Measurements from ENCODE around the gene ITGA3.

ITGA3 gene

DNA sequence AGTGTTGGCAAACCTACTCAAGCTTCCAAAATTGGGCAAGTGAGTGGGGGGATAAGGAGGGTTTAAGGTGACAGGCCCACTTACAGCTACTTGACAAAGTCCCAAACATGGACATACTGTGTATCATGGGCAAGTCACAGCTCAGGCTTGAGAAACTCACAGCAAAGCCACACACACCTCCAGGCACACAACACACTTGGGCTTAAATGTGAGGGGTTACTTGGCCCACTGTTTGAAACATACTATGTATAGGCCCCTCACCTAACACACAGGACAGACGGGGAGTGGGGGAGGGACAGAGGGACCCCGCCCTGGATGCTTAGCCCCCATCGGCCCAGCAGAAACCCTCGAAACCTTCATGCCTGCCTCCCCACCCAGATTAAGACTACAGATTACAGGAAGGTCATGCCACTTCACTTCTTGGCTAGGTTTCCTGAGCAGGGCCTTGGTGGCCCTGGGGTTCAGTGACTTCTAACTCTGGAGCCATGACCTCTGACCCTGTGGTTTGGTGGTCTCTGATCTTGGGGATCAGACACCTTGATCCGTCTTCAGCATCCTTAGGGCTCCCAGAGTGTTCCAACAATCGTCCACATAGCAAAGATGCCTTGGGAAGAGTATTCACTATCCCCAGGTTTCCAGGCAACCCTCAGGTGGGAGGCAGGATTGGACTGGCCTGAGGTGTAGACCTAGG, 76.3 kb downstream of the ITGA3 start:
- no peak for DNase-seq

DNA sequence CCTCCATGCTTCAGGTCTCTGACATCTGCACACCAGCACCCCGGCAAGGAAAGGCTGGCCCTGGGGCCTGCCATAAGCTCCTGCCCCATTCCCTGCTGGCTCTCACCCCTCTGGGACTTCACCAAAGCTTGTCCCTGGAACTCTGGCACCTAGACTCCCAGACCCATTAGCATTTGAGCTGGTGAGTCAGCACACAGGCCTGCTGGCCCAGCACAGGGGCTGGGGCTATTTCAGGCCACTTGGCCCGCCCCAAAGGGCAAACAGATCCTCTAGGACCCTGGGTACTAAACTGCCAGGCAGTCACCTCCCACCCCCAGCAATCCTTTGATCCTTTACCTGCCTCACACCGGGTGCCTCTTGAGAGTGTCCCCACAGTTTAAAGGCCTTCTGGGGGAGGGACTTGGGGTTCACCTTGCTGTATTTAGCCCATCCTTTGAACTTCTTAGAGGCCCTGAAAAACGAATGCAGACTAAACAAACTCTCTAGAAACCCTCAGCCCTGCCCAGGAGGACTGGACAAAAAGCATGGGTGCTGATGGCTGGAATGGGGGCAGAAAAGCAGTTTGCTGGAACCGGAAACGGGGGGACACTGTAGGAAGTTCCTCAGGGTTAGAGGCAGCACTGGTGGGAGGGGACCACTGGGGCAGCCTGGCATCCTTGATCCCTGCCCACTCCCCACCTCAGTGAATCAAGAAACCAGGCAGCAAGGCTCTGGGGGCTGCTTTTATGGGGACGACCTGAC, 77.3 kb downstream of the ITGA3 start:
- DNase-seq = no peak

DNA sequence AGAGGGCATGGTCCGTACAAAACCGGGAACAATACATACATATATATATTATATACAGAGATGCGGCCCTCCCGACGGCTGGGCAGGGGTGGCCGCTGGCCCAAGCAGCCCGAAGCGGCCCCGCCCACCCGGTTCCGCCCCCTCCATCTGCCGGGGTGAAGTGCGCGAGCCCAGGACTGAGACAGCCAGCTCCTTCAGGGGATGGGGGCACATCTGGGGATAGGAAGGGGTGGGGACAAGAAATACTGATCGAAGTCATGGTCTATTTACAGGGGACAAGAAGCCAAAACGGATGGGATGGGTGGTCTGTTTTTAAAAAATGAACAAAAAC, 77.8 kb downstream of the ITGA3 start:
- no peak for DNase-seq

DNA sequence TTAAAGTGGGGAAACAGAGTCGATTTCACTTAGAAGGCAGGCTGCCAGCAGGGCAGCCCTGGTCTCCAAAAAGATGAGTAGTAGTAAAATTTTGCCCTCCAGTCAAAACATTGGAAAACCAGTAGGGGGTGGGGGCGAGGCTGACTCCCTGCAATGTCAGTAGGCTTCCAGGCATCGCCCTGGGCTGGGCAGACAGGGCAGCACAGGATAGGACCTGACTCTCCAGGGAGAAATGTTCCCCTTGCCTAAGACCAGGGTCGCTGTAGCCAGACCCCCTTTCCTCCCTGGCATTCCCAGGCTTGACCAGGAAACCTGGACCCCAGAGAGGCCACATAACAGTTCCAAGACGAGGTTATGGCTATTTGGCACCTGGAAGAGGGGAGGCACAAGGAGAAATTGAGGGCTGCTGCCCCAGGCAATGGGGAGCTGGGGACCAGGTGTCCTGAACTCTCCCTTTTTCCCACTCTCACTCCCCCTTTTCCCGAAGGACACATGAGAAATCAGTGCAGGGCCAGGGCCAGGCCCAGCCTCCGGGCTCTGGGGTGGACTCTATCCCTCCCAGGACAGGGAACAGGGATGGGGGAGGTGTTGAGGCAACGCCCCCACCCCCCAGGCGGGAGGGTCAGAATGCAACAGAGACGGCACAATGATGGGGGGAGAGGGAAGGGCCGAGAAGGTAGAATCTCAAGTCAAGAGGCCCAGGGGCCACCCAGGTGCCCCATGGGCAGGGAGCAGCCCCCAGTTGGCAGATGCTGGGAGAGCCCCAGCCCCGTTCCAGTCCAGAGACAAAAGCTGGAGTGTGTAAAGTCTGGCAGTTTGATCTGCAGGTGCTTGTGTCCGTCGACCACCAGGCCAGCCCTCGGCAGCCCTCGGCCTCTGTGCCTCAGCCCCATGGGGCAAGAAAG, 78.5 kb downstream of the ITGA3 start:
- DNase-seq = no peak

DNA sequence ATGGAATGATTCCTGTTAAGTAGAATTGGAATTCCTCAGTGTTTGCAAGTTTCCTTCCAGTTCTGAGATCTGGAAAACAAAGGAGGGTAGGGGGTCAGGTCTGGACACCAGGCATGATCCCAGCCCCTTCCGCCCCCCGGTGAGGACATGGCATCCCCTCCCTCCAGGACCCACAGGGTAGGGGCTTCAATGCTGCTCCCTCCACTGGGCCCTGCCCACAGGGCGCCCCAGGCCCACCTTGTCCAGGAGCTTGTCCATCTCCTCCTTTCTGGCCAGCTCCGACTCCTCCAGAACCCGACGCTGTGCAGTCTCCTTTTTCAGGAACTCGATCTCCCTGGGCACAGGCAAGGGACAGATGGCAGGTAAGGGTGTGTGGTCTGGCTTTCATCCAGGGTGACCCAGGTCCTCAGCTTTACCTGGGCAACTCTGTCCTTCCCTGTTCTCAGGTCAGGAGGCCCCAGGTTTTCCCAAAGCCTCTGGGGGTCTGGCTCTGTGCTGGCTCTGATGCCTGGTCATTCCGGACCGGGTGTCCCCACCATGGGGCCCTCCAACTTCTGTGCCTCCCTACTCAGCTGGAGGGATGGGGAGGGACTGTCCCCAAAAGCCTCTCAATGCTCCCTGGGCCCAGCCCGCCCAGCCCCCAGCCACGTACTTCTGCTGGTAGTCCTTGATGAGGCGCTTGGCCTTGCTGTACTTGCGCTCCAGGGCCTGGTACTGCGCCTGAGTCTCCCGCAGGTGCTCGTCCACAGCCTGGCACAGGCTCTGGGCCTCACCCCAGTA, 79.6 kb downstream of the ITGA3 start:
- DNase-seq = no peak

DNA sequence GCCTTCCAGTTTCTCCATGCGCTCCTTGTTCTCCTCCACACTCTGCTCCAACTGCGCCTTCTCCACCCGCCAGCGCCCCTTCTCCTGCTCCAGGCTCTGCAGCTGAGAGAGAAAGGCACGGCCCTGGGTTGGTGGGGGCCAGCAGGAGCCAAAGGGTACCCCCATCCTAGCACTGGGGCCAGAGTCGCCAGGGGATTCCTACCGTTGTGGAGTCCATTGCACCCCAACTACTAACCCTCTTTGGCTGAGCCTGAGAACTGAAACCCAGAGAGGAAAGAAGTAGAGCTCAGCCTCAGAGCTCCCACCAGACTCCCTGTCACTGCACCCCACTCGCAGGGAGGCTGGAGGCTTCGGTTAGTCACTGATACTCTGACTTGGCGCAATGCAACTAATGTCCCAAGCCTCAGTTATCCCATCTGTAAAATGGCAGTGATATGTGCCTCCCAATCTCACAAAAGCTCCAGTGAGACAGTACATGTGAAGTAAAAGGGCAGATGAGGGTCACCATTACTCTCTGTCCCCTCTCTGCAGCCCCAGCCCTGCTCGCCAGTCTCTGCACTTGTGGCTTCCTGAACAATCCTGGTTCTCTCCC, 80.3 kb downstream of the ITGA3 start:
- no peak for DNase-seq

DNA sequence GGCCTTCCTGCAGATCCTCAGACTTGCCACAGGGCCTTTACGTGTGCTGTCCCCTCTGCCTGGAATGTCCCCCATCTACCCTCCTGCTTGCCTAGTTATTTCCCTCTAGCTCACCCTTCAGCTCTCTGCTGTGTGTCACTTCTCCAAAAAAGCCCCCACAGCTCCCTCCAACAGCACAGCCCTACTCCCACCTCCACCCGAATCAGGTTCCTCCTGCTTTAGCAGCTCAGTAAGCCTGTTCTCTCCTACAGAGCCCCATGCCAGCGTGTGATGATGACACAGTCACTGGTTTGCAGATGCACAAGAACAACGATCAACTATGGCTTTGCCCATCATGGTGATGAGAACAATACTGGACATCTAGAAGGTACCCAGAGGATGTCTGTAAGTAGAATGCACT, 81.1 kb downstream of the ITGA3 start:
- DNase-seq = no peak

DNA sequence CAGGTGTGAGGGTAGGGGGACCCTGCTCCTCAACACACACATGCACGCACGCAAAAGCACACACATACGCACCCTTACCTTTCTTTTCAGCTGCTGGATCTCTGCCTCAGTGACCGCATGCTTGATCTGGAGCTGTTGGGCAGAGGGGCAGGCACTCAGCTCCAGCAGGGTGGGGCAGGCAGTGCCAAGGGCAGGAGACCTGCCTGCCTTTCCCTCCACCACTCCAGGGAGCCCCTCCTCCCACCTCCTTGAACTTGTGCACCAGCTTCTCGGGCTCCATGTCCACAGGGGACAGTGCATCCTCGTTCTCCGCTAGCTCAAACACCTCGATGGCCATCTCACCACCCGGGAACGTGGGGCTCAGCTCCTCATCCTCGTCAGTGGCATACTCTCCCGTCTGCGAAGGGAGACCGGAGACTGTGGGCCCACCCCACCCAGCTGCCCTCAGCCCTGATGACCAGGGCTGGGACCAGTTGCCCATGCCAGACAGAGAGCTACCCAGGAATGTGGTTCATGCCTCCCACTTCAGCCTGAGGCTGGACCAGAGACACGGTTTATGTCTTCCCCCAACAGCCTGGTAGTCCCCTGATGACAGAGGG, 83.4 kb downstream of the ITGA3 start:
- no peak for DNase-seq

Measured in activated CD4-positive, alpha-beta T cell treated with anti-CD3 and anti-CD28 coated beads, Interleukin-2, amount 50 U/mL, for 48 hours (primary cell).